ENCODE measurements around the gene BORCS6. TPM values are rescaled to one million over a fixed set of nuclear protein-coding genes. Genes with fewer than 3 reads are reported as not detected.

BORCS6 gene
- polyA plus RNA-seq, 1 donor from 2014 or later, result 12.1 TPM

GRCh38 chr17:8153525-8153956 is 36.4 kb downstream of the BORCS6 start:
- Histone ChIP-seq H3K9ac (ENCODE audit: low read length) (peak overlapping the region; percentile 95), H3K9me3 (ENCODE audit: low read length) (no peaks in the 10 kb centered on the region)

GRCh38 chr17:8153031-8153451 is 36.9 kb downstream of the BORCS6 start:
- H3F3A ChIP-seq (ENCODE audit: insufficient read depth, low read length, poor library complexity, severe bottlenecking), result peaks cover 6% of the 10 kb centered on the region
- H3K9ac ChIP-seq (ENCODE audit: low read length), result peak overlapping the region; percentile 95
- H3K4me2 ChIP-seq (ENCODE audit: low read length), result peak overlapping the region; percentile 51
- peak overlapping the region; percentile 92 for H3K4me3 ChIP-seq (ENCODE audit: low read length)
- H3K9me2 ChIP-seq (ENCODE audit: insufficient read depth, low read length), result no peaks in the 10 kb centered on the region
- H3K36me3 ChIP-seq (ENCODE audit: insufficient read depth, low read length), result no peaks in the 10 kb centered on the region
- H3K79me2 ChIP-seq (replicated peaks; ENCODE audit: insufficient read depth, low read length), result no peaks in the 10 kb centered on the region
- H3K27ac ChIP-seq (ENCODE audit: low read length), result peak overlapping the region; percentile 95
- no peaks in the 10 kb centered on the region for H3K27me3 ChIP-seq (ENCODE audit: insufficient read depth, low read depth, low read length)
- H2AFZ ChIP-seq (ENCODE audit: low read depth, low read length), result no peak overlapping the region
- no peaks in the 10 kb centered on the region for H3K9me3 ChIP-seq (ENCODE audit: low read length)
- no peaks in the 10 kb centered on the region for H4K20me1 ChIP-seq (ENCODE audit: insufficient read depth)
- TF ChIP-seq RAD21 (conservative IDR thresholded peaks at IDR 0.05) (no peak), CTCF (IDR thresholded peaks at IDR 0.05; ENCODE audit: poor library complexity, severe bottlenecking) (no peak), MXI1 (conservative IDR thresholded peaks at IDR 0.05; ENCODE audit: poor library complexity, severe bottlenecking) (no peak), TAF1 (IDR thresholded peaks at IDR 0.05; ENCODE audit: low read depth) (no peak), POLR2AphosphoS5 (IDR thresholded peaks at IDR 0.05) (no peak), EP300 (conservative IDR thresholded peaks at IDR 0.05; ENCODE audit: poor library complexity, severe bottlenecking) (no peak), EZH2 (IDR thresholded peaks at IDR 0.05; ENCODE audit: borderline replicate concordance, insufficient read depth, low read length, poor library complexity, severe bottlenecking) (no peak)

More at GRCh38 chr17:8153525-8153956, 36.4 kb downstream of the BORCS6 start:
- no peaks in the 10 kb centered on the region for H3K36me3 ChIP-seq (ENCODE audit: insufficient read depth, low read length)
- TF ChIP-seq EP300 (conservative IDR thresholded peaks at IDR 0.05; ENCODE audit: poor library complexity, severe bottlenecking), result no peak
- no peak for TF ChIP-seq MXI1 (conservative IDR thresholded peaks at IDR 0.05; ENCODE audit: poor library complexity, severe bottlenecking)
- no peak for TF ChIP-seq EZH2 (IDR thresholded peaks at IDR 0.05; ENCODE audit: borderline replicate concordance, insufficient read depth, low read length, poor library complexity, severe bottlenecking)
- TF ChIP-seq TAF1 (IDR thresholded peaks at IDR 0.05; ENCODE audit: low read depth), result no peak
- no peak for TF ChIP-seq CTCF (IDR thresholded peaks at IDR 0.05; ENCODE audit: poor library complexity, severe bottlenecking)
- TF ChIP-seq SMC3 (conservative IDR thresholded peaks at IDR 0.05; ENCODE audit: poor library complexity), result no peak
- TF ChIP-seq RAD21 (conservative IDR thresholded peaks at IDR 0.05), result no peak
- TF ChIP-seq REST (IDR thresholded peaks at IDR 0.05; ENCODE audit: borderline replicate concordance), result no peak
- no peak for TF ChIP-seq POLR2AphosphoS5 (IDR thresholded peaks at IDR 0.05)
- no peak overlapping the region for H2AFZ ChIP-seq (ENCODE audit: low read depth, low read length)
- peaks cover 3% of the 10 kb centered on the region for H3K79me2 ChIP-seq (replicated peaks; ENCODE audit: insufficient read depth, low read length)
- H3F3A ChIP-seq (ENCODE audit: insufficient read depth, low read length, poor library complexity, severe bottlenecking), result peaks cover 6% of the 10 kb centered on the region
- no peak overlapping the region for H3K4me2 ChIP-seq (ENCODE audit: low read length)
- H3K9me2 ChIP-seq (ENCODE audit: insufficient read depth, low read length), result no peaks in the 10 kb centered on the region
- no peaks in the 10 kb centered on the region for H4K20me1 ChIP-seq (ENCODE audit: insufficient read depth)
- H3K27ac ChIP-seq (ENCODE audit: low read length), result peak overlapping the region; percentile 95
- peak overlapping the region; percentile 55 for H3K4me3 ChIP-seq (ENCODE audit: low read length)
- H3K27me3 ChIP-seq (ENCODE audit: insufficient read depth, low read depth, low read length), result no peaks in the 10 kb centered on the region
